Activated T-helper 1 cell treated with anti-CD3 and anti-CD28 coated beads, Interleukin-2, amount 50 U/mL, for 16 hours (primary cell): ENCODE measurements around the gene NEK10.

ENCODE experiments used
- DNase-seq, 2 donors: peaks; one replicate each; pipeline ENCODE4 v3.0.0-alpha.2; 2020; ENCODE audit warnings: low read depth in 1 of 2, low spot score in 1 of 2

The NEK10 gene

DNA sequence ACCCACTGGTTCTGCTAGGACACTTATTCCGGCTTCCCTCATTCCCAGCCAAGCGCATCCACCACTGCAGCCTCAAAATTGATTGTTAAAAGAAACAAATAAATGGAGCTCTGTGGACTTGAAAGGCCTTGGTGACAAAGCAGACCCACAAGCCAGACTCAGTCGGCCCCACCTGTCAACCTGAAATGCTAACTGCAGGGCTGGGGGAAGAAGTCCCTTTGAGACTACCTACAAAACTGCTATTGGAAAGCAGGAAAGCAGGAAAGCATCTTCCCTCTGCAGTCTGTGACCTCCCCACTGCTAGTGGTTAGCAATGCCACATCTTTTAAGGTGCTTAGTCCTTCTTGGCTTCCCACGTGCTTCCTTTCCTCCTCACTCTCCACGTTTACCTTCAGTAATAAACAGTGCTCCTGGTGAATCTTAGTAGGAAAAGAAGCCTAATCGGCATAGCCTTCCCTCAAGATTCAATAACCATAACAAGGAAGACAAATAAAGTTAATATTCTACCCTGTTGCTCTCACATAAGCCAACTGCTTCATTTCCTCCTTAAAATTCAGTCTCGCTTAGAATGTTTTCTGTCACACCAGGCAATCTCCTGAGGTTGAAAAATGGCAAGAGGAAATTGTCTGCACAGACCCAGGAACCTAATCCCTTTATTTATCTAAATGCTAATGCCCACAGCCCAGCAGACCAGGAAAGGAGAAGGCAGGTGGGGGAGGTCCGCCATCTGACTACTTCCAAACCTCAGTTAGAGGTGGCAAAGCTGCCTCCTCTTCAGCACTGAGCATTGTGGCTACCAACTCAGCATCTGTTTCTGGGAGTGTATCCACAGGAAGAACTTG, 296.2 kb downstream of the NEK10 start:
- no peak for DNase-seq

DNA sequence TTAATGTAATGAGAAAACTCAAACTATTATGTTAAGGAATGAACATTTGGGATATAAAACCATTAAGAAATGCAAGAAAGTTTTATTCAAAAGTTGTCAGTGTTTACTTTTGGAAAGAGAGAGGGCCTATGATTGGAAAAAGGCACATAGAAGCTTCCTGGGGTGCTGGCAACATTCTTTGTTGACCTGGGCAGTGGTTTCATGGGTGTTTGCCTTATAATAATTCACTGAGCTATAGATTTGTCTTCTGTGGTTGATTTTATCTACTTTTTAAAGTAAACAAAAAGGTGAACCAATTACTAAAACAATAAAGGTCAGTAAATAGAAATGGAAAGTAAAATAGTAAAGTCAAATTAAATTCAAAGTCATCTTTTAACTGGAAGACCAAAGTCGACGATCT, 308.8 kb downstream of the NEK10 start:
- DNase-seq, result no peak
